Erythroblast (primary cell): ENCODE measurements around the gene WDR19.

Experiments used
- GATA1 ChIP-seq: IDR thresholded peaks from 2 replicates; pipeline ENCODE4 v1.6.1; 2011; ENCODE audit warnings: low read depth, mild to moderate bottlenecking, control low read depth, low read length, moderate library complexity
- POLR2A ChIP-seq: IDR thresholded peaks from 2 replicates; pipeline ENCODE4 v1.6.1; 2011; ENCODE audit warnings: mild to moderate bottlenecking, low read length

DNA sequence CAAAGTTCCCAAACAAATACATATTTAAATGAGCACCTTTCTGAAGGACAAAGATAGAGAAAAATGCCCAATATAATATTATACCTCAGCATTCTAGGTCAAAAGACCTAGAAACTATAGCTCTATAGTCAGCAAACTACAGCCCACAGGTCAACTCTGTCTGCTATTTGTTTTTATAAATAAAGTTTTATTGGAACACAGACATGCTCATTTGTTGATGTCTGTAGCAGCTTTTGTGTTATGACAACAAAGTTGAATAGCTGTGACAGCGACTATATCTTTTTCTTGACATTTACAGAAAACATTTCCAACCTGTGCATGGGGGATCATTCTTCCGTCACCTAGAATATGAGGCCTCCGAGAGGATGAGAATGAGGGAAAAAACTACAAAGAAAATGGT is 48.7 kb upstream of the WDR19 start:
- TF ChIP-seq POLR2A = no peak
- no peak for TF ChIP-seq GATA1
